Stimulated activated naive B cell treated with anti-CD40 and anti-IgM and Interleukin-4, amounts not matched to agents 10 μg/mL and 1 μg/mL and 100 μg/mL, for 72 hours (primary cell): ENCODE measurements around the gene CLVS2.

Experiments used
- ATAC-seq, 2 donors: fragments of 150-1000 bp; cut with Tn5 transposase; replicated peaks; 2 replicates each; pipeline ENCODE4 v1.10.0; 2021; ENCODE audit warnings: moderate library complexity in 1 of 2
- DNase-seq: peaks from one replicate; pipeline ENCODE4 v3.0.0; 2021
- H3K27ac Mint-ChIP-seq: one replicate; pipeline ENCODE4 v1.8.0; 2022; ENCODE audit warnings: mild to moderate bottlenecking, mixed read lengths
- H3K27me3 Mint-ChIP-seq, 2 donors: one replicate each; pipeline ENCODE4 v1.8.0; 2022; ENCODE audit warnings: mixed read lengths in 2 of 2
- H3K36me3 Mint-ChIP-seq, 2 donors: one replicate each; pipeline ENCODE4 v1.8.0; 2022; ENCODE audit warnings: mixed read lengths in 2 of 2, mild to moderate bottlenecking in 1 of 2
- H3K4me1 Mint-ChIP-seq, 2 donors: one replicate each; pipeline ENCODE4 v1.8.0; 2022; ENCODE audit warnings: mixed read lengths in 2 of 2, mild to moderate bottlenecking in 1 of 2
- H3K4me3 Mint-ChIP-seq, 2 donors: one replicate each; pipeline ENCODE4 v1.8.0; 2022; ENCODE audit warnings: mild to moderate bottlenecking in 2 of 2, mixed read lengths in 2 of 2, moderate library complexity in 1 of 2
- H3K9me3 Mint-ChIP-seq, 2 donors: one replicate each; pipeline ENCODE4 v1.8.0; 2022; ENCODE audit warnings: mixed read lengths in 2 of 2, mild to moderate bottlenecking in 1 of 2

CLVS2 gene

GRCh38 chr6:123001540-123001939 lies 5.5 kb downstream of the CLVS2 start:
- Mint-ChIP-seq H3K9me3 (no peaks in the 10 kb centered on the region), H3K27ac (no peak overlapping the region), H3K27me3 (peaks cover 21% of the 10 kb centered on the region in 2 donors), H3K4me1 (no peaks in the 10 kb centered on the region), H3K4me3 (no peak overlapping the region), H3K36me3 (no peaks in the 10 kb centered on the region)
- ATAC-seq (no peak), DNase-seq (no peak)

DNA sequence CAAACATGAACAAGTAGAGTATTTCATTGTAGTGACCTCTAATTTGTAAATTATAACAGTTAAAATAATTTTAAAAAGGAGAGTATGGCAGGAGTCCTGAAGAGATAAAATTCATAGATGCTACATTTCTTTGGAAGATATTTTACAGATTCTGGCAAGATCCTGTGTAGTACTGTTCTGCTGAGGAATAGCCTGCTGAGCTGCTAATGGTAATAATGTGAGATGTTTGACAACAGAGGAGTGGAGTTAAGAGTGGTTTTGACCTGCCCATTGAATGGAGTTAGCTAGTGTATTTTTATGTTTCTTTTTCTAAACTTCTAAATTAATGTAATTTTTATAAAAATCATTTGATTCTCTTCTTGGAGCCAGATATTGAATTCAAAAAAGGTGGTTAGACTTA lies 11.8 kb downstream of the CLVS2 start:
- no peak for ATAC-seq
- Mint-ChIP-seq H3K36me3 (no peaks in the 10 kb centered on the region), H3K27ac (no peak overlapping the region), H3K27me3 (no peaks in the 10 kb centered on the region), H3K9me3 (no peaks in the 10 kb centered on the region), H3K4me1 (no peaks in the 10 kb centered on the region), H3K4me3 (no peak overlapping the region)
- no peak for DNase-seq

DNA sequence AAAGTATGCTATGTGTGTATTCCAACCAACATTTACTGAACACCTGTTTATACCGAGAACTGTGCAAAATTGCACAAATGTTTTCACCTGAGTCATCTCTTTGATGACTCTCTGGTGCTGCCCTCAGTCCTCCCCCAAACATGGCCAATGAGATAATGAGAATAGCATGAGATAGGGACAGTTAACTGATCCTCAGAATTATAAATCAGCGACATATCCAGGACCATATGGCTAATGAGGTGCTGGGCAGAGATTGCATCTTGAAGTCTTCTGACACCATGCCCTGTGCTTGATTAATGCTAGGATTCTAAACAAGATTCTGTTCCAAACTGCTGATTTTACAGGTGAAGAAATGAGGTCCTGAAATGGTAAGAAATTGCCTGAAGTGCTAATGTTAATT lies 13.0 kb downstream of the CLVS2 start:
- H3K36me3 Mint-ChIP-seq = no peaks in the 10 kb centered on the region
- no peak for DNase-seq
- H3K27me3 Mint-ChIP-seq = no peaks in the 10 kb centered on the region
- no peak overlapping the region for H3K27ac Mint-ChIP-seq
- ATAC-seq = no peak
- no peaks in the 10 kb centered on the region for H3K4me1 Mint-ChIP-seq
- H3K4me3 Mint-ChIP-seq = no peak overlapping the region
- no peaks in the 10 kb centered on the region for H3K9me3 Mint-ChIP-seq

DNA sequence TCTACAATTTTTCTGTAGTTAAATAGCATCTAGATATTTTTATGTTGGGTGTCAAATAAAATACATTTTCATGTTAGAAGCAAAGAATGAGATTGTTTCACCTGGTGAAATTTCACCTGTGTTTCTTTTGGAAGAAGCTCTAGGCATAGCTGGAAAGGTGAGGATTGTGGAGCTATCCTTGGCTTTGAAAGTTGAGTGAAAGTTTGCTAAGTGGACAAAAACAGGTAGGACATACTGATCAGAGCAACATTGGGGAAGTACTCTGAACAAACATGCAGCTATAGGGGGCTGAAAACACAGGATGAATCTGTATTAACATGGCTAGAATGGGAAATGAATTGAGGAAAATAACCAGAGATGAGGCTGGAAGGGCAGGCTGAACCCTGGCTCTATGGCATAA lies 18.8 kb downstream of the CLVS2 start:
- ATAC-seq (no peak), DNase-seq (no peak)
- H3K4me1 Mint-ChIP-seq = no peaks in the 10 kb centered on the region
- H3K9me3 Mint-ChIP-seq = peaks cover 0 to under 1% of the 10 kb centered on the region in 2 donors
- no peaks in the 10 kb centered on the region for H3K36me3 Mint-ChIP-seq
- no peaks in the 10 kb centered on the region for H3K27me3 Mint-ChIP-seq
- H3K4me3 Mint-ChIP-seq = no peak overlapping the region
- no peak overlapping the region for H3K27ac Mint-ChIP-seq

DNA sequence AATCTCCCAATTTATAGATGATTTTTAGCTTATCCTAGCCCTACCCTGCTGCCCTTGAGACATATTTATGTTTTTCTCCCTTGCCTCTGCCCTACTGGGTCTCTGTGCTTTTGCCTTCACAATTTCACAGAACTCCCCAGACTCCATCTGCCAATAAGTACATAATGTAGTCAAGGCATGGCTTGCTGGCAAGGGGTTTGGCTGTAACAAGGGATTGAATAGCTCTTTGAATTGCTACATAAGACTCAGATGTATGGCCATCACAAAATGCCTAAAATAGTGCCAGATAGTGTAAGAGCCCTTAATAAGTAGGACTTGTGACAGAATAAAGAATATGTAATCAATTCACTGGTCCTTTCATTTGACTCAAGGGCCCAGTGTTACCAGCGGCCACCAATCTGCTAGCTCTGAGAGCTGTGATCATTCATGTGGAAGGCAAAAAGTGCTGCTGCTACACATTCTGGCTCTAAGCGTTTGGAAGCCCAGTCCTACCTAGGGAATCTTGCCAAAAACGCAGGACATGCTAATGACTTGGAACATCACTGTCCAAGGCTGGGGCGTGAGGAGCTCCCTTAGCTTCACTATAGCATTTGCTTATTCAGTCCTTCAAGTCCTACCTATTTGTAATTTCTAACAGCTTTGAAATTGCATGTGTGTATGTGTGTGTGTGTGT lies 20.5 kb downstream of the CLVS2 start:
- Mint-ChIP-seq H3K9me3 (peaks cover 0 to 1% of the 10 kb centered on the region in 2 donors), H3K36me3 (no peaks in the 10 kb centered on the region), H3K27me3 (no peaks in the 10 kb centered on the region), H3K4me1 (no peaks in the 10 kb centered on the region), H3K4me3 (no peak overlapping the region), H3K27ac (no peak overlapping the region)
- DNase-seq (no peak), ATAC-seq (no peak)

- Mint-ChIP-seq H3K27ac (no peak overlapping the region), H3K27me3 (no peaks in the 10 kb centered on the region), H3K4me3 (no peak overlapping the region), H3K9me3 (peaks cover 0 to 1% of the 10 kb centered on the region in 2 donors), H3K36me3 (no peaks in the 10 kb centered on the region), H3K4me1 (no peaks in the 10 kb centered on the region)
- DNase-seq (no peak), ATAC-seq (no peak)
Measured at GRCh38 chr6:123017104-123017682, 21.2 kb downstream of the CLVS2 start.

- H3K4me3 Mint-ChIP-seq = no peak overlapping the region
- no peaks in the 10 kb centered on the region for H3K36me3 Mint-ChIP-seq
- no peak for DNase-seq
- no peaks in the 10 kb centered on the region for H3K27me3 Mint-ChIP-seq
- no peak for ATAC-seq
- H3K27ac Mint-ChIP-seq = no peak overlapping the region
- peaks cover 0 to 1% of the 10 kb centered on the region in 2 donors for H3K9me3 Mint-ChIP-seq
- no peaks in the 10 kb centered on the region for H3K4me1 Mint-ChIP-seq
Measured at GRCh38 chr6:123022975-123023374, 26.9 kb downstream of the CLVS2 start.

GRCh38 chr6:123024976-123025375 lies 28.9 kb downstream of the CLVS2 start:
- ATAC-seq (no peak), DNase-seq (no peak)
- Mint-ChIP-seq H3K9me3 (no peaks in the 10 kb centered on the region), H3K27me3 (no peaks in the 10 kb centered on the region), H3K4me3 (no peak overlapping the region), H3K27ac (no peak overlapping the region), H3K4me1 (no peaks in the 10 kb centered on the region), H3K36me3 (no peaks in the 10 kb centered on the region)

DNA sequence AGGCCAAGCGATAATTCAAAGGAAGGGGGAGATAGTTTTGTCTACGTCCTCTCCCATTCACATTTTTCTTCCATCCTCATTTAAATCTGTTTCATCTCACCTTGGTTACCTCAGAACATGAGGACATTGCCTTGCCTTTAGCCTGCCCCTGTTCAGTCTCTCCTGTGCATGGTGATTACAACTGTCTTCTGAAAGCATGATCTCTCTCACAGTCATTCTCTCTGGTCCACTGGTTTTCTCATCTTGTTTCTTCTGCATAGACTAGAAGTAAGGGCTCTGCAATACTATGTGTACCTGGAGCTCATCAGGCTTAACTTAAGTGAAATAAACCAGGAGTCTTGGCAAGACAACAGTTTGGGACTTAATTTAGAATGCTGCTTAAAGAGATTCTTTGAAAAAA lies 31.4 kb downstream of the CLVS2 start:
- H3K4me3 Mint-ChIP-seq = no peak overlapping the region
- DNase-seq (no peak), ATAC-seq (no peak)
- H3K27me3 Mint-ChIP-seq = no peaks in the 10 kb centered on the region
- H3K9me3 Mint-ChIP-seq = no peaks in the 10 kb centered on the region
- H3K4me1 Mint-ChIP-seq = no peaks in the 10 kb centered on the region
- no peaks in the 10 kb centered on the region for H3K36me3 Mint-ChIP-seq
- no peak overlapping the region for H3K27ac Mint-ChIP-seq

DNA sequence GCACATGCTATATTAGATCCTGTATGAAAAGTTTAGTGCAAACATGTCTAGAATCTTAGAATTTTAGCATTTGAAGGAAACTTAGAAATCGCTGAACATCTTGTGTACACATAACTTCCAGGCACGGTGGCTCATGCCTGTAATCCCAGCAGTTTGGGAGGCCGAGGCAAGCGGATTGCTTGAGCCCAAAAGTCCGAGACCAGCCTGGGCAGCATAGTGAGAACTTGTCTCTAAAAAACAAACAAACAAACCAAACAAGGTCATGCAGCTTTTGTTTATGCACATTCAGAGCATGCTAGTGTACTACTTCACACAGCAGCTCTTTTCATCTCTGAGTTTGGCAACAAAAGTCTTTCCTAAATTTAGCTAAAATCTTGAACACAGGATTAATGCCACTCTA lies 32.2 kb downstream of the CLVS2 start:
- no peak overlapping the region for H3K27ac Mint-ChIP-seq
- DNase-seq = no peak
- no peaks in the 10 kb centered on the region for H3K9me3 Mint-ChIP-seq
- H3K27me3 Mint-ChIP-seq = no peaks in the 10 kb centered on the region
- no peaks in the 10 kb centered on the region for H3K36me3 Mint-ChIP-seq
- no peak overlapping the region for H3K4me3 Mint-ChIP-seq
- no peak for ATAC-seq
- H3K4me1 Mint-ChIP-seq = no peaks in the 10 kb centered on the region

DNA sequence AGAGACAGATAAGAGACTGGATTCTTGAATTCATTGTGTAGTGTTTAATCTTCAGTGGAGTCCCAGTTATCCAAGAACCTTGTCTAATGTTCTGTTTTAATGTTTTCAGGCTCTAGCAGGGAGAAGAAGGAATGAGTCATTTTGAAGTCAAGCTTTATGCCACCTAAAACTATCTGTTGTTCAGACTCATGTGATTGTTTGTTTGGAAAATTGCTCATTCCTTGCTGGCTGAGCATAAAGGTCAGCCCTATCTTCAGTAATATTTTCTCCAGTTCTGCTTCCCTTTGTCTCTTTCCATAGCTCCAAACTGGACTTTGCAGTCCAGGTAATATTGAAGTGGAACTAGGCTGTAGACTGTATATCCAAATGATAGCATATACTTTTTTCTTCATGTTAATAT lies 34.2 kb downstream of the CLVS2 start:
- no peaks in the 10 kb centered on the region for H3K27me3 Mint-ChIP-seq
- no peaks in the 10 kb centered on the region for H3K9me3 Mint-ChIP-seq
- H3K27ac Mint-ChIP-seq = no peak overlapping the region
- no peak overlapping the region for H3K4me3 Mint-ChIP-seq
- H3K36me3 Mint-ChIP-seq = no peaks in the 10 kb centered on the region
- H3K4me1 Mint-ChIP-seq = no peaks in the 10 kb centered on the region
- ATAC-seq (no peak), DNase-seq (no peak)

- Mint-ChIP-seq H3K27ac (no peak overlapping the region), H3K4me3 (no peak overlapping the region), H3K36me3 (no peaks in the 10 kb centered on the region), H3K4me1 (no peaks in the 10 kb centered on the region), H3K27me3 (no peaks in the 10 kb centered on the region), H3K9me3 (no peaks in the 10 kb centered on the region)
- ATAC-seq = no peak
- DNase-seq = no peak
Measured at GRCh38 chr6:123036648-123037047, 40.6 kb downstream of the CLVS2 start.

DNA sequence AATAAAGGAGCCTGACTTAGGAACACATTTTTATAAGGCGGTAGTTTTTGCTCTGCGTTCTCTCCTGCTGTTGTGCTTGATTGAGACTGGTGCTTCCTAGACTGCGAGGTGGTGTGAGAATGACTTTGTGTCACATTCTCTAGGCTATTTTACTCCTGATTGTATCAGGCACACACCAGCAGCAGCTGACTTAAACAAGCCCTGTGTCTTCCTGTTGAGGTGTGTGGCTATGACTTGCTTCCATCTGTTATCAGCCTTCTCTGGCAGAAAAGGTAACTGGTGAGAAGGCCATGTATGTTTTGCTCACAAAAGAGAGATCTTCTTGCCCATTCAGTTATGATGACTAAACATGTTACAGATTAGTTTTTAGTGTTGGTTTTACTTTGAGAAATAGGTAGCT lies 43.4 kb downstream of the CLVS2 start:
- Mint-ChIP-seq H3K27ac (no peak overlapping the region), H3K9me3 (no peaks in the 10 kb centered on the region), H3K4me3 (no peak overlapping the region), H3K36me3 (no peaks in the 10 kb centered on the region), H3K4me1 (no peaks in the 10 kb centered on the region), H3K27me3 (no peaks in the 10 kb centered on the region)
- ATAC-seq (no peak), DNase-seq (no peak)

DNA sequence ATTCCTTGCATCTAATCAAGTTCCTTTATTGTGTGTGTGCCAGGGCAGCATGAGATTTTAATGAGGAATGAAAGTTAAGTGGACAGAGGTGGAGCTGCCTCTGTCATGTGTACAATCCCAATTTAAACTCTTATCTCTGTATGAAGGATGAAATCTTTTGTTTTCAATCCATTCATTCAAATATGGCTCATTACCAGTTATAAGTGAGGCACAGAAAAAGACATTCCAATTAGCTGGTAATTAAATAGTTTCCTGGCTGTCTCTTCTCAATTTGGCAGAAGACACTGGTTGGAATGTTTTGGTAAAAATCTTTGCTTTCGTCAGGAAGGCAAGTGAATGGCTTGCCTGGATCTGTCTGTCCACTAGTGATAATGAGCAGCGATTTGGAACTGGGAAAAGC lies 46.4 kb downstream of the CLVS2 start:
- no peak for ATAC-seq
- no peak overlapping the region for H3K4me3 Mint-ChIP-seq
- H3K36me3 Mint-ChIP-seq = no peaks in the 10 kb centered on the region
- no peak for DNase-seq
- no peaks in the 10 kb centered on the region for H3K27me3 Mint-ChIP-seq
- H3K4me1 Mint-ChIP-seq = no peaks in the 10 kb centered on the region
- no peaks in the 10 kb centered on the region for H3K9me3 Mint-ChIP-seq
- no peak overlapping the region for H3K27ac Mint-ChIP-seq

- no peaks in the 10 kb centered on the region for H3K27me3 Mint-ChIP-seq
- no peaks in the 10 kb centered on the region for H3K36me3 Mint-ChIP-seq
- H3K9me3 Mint-ChIP-seq = no peaks in the 10 kb centered on the region
- no peak overlapping the region for H3K27ac Mint-ChIP-seq
- no peaks in the 10 kb centered on the region for H3K4me1 Mint-ChIP-seq
- no peak for ATAC-seq
- DNase-seq = no peak
- no peak overlapping the region for H3K4me3 Mint-ChIP-seq
Measured at GRCh38 chr6:123044341-123044860, 48.4 kb downstream of the CLVS2 start.
